HG02571 (cell line): Measurements from ENCODE around the gene NDUFAF7.
"Not testable (repeated sequence)": the region's sequence is repeated elsewhere in the genome, so short reads cannot be mapped to it uniquely, and the experiment has no call there.

ENCODE experiments used
- ATAC-seq: cut with Tn5 transposase; IDR thresholded peaks from one replicate; pipeline ENCODE4 v1.9.1; 2021; ENCODE audit warnings: mild to moderate bottlenecking, moderate library complexity; ENCODE audit not compliant: unreplicated experiment

Gene NDUFAF7

DNA sequence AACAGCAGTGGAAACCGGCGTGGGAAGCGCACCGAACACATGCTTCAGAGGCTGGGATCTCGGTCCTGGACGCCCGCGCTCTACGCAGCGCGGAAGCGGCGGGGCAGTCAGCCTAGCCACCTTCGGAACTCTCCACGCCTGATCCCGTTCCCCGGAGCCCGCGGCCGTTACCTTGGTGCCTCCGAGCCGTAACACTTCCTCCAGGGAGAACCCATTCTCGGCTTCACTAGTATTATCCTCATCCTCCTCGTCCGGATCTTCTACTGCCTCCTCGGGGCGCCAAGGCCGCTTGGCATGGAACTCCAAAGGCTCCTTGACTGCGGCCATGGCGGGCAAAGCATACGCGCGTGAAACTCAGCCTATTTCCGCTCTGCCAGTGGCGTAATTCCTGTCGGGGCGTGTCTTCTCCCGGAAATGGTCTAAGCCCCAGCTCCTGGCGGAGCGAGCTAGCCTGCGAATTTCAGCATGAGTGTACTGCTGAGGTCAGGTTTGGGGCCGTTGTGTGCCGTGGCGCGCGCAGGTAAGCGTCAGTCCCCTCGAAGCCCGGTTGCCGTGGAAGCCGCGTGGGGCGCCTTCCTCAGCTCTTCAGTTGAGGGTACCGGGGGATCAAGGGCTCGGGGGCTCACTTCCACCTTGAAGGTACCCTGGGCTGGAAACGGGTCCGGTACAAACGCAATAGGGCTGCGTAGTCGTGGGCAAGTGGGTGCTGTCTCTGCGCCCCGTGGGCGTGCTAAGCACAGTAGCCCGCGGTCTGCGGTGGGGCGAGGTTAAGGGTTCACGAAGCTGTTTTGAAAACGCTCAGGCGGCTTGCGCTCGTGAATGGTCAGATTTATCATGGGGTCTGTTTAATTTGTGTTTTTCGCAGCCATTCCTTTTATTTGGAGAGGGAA, at the start of gene NDUFAF7, which contains the start of gene CEBPZ:
Gene NDUFAF7 (plus strand): TSS at position 418 of the 890 bp plus-strand sequence. CDS start 48 bp downstream, at position 466.
Gene CEBPZ (minus strand): TSS at position 356 of the 890 bp plus-strand sequence. CDS start 29 bp downstream, at position 327.
- peak; percentile 95 for ATAC-seq

DNA sequence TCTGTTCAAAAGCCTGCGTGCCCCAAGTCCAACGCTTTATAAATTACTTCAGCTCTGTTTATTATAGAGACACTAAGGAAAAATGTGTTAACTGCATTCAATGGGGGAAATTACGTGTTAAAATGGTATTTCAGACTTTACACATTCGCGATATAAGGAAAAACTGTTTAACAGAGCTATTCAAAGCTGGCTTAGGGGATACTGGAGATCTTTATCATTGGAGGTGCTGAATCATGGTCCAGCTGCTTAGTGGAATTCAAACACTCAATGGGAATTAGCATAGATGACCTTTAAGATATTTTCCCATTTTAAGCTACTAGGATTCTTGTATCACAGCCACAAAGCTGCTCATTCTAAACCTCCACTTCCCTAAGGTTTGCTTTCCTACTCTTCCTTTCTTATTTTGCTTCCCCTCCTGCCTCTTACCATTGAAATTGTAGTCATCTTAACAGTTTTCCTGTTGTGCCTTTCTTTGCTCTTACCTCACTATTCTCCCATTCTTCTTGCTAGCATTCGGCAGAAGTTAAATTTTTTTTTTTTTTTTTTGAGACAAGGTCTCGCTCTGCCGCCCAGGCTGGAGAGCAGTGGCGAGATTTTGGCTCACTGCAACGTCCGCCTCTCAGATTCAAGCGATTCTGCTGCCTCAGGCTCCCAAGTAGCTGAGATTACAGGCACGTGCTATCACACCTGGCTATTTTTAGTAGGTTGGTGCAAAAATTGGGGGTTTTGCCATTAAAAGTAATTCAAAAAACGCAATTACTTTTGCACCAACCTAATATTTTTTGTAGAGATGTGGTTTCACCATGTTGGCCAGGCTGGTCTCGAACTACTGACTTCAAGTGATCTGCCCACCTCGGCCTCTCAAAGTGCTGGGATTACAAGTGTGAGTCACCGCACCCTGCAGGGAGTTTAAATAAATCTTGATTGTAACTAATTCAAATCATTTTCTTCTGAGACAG, 49.5 kb upstream of the NDUFAF7 start:
- no peak for ATAC-seq

GRCh38 chr2:37188570-37188969, 42.9 kb upstream of the NDUFAF7 start, which contains the start of gene SULT6B1:
Gene SULT6B1, minus strand, starts transcription at chr2:37188670. Its CDS starts 30 bp downstream, at chr2:37188640.
- no peak for ATAC-seq

GRCh38 chr2:37189452-37190153, 41.9 kb upstream of the NDUFAF7 start:
- ATAC-seq: no peak

DNA sequence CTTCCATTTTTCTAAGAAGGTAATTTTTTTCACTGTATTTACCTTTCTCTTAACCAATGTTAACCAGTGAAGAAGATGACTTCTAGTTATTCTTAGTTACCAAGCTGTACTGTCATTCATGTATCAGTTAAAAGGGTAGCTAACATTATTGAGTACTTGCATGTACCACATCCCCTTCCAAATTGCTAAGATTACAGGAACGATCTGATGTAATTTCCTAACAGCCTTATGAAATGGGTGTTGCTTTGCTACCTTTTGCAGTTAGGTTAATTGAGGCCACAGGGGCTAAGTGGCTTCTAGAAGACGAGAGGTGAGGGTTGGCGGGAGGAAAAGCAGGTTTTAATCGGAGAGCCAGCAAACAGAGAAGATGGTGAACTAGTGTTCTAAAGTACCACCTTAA, 41.2 kb upstream of the NDUFAF7 start:
- no peak for ATAC-seq

DNA sequence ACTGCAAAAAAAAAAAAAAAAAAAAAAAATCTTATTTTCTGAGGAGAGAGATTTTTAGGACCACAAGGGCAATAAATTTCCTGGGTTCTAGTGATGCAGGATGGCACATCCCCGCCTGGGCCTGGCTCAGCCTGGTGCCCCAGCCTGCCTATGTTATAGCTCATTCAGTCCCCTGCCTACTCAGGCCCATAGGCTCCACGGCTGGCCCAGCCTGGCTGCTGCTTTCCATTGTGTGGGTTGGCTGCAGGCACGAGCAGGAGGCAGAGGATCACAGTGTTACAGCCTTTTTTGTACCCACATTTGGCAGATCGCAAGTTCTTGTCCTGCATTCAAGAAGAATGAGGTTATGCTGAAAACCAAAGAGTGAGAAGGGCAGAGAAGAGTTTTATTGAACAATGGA, 40.2 kb upstream of the NDUFAF7 start:
- ATAC-seq: no peak

DNA sequence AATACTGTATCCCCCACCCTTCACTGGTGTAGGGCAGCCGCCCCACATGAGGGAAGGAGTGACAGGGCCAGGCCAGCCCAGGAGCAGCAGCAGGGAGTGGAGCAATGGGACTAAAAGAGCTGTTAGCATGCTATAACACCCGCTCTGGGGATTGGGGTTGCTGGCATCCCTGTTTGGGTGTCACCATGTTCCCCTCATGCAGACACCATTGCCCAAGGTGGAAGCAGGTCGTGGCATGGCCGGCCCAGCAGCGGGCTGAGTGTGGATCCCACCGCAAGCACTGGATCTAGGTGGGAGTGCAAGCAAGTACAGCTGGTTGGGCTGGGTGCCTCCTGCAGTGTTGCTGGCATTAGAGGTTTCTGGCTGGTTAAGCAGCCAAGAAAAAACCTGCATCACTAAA, 39.7 kb upstream of the NDUFAF7 start:
- no peak for ATAC-seq

- no peak for ATAC-seq
These were observed 38.9 kb upstream of the NDUFAF7 start for GRCh38 chr2:37192551-37192950.

GRCh38 chr2:37195862-37196319, 35.6 kb upstream of the NDUFAF7 start:
- not testable (repeated sequence) for ATAC-seq

- peak; percentile 72 for ATAC-seq
These were observed 34.9 kb upstream of the NDUFAF7 start, which contains the start of gene CEBPZOS for GRCh38 chr2:37196320-37197195. Gene CEBPZOS, plus strand, starts transcription at chr2:37196496. Its CDS starts 3,209 bp downstream, at chr2:37199705.

- ATAC-seq: no peak
These were observed 32.8 kb upstream of the NDUFAF7 start for GRCh38 chr2:37198681-37199065.

- ATAC-seq: no peak
These were observed 30.2 kb upstream of the NDUFAF7 start for GRCh38 chr2:37201208-37201607.

- no peak for ATAC-seq
These were observed 29.7 kb upstream of the NDUFAF7 start for GRCh38 chr2:37201766-37202165.

DNA sequence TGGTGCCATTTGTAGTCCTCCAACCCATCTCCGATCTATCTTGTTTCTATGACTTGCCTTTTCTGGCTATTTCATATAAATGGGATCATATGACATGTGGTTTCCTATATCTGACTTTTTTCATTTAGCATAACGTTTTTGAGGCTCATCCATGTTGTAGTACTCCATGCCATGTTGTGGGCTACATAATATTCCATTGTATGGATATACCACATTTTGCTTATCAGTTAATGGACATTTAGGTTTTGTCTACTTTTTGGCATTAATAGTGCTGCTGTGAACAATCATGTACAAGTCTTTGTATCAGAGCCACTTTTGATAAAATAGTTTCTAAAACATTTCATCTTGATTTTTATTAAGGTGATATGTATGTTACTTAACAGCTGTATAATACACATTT, 27.8 kb upstream of the NDUFAF7 start:
- no peak for ATAC-seq

DNA sequence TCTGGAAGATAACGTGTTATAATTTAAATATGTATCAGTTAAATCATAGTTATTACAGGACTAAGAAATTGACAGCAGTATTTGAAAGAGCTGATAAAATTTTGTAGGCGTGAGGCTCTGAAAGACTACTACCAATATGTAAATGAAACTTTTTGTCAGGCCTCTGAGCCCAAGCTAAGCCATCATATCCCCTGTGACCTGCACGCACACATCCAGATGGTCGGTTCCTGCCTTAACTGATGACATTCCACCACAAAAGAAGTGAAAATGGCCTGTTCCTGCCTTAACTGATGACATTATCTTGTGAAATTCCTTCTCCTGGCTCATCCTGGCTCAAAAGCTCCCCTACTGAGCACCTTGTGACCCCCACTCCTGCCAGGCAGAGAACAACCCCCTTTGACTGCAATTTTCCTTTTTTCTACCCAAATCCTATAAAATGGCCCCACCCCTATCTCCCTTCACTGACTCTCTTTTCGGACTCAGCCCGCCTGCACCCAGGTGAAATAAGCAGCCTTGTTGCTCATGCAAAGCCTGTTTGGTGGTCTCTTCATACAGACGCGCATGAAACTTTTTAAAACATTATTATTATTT, 26.3 kb upstream of the NDUFAF7 start:
- ATAC-seq: not testable (repeated sequence)

- ATAC-seq: no peak
These were observed 25.6 kb upstream of the NDUFAF7 start for GRCh38 chr2:37205689-37206341.

DNA sequence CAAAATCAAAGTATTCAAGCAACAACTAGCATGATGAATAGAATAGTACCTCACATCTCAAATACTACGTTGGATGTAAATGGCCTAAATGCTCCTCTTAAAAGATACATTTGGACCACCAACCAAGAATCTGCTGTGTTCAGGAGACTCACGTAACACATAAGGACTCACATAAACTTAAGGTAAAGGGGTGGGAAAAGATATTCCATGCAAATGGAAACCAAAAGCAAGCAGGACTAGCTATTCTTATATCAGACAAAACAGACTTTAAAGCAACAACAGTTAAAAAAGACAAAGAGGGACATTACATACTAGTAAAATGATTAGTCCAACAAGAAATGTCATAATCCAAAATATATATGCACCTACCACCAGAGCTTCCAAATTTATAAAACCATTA, 24.7 kb upstream of the NDUFAF7 start:
- ATAC-seq: not testable (repeated sequence)

DNA sequence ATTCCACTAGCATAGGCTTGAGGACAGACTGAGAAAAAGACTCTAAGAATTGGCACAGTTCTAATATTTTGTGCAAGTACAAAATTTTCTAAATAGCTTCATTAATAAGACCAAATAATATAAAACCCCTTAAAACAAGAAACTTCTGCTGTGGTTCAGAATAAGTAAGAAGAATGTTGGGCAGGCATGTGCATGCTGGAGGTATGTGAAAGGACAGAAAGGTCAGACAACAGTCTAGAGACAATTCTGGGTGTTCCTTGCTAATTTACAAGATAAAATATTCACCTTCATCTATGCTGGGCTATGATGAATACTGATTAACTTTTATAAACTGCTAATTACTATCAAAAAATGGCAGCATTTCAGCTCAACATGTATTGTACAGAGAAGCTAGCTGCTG, 20.2 kb upstream of the NDUFAF7 start:
- no peak for ATAC-seq

DNA sequence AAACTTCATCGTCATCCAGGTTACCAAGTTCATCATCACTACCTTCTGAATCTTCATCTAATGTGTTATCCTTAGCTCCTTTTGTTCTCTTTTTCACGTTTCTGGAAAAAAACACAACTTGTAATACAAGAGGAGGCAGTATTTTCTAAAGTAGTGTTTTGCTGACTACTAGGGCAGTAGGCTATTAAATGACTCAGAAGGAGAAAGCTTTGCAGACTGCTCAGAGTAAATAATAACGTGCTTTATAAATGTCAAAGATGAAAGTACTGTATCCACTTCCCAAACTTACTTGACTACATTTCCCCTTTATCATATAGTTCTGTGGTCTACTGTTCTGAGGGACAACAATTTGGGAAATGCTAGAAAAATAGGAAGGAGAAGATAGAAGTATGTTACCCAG, 19.5 kb upstream of the NDUFAF7 start:
- ATAC-seq: no peak
